ENCODE data around the gene TPRX1.
"Not testable (repeated sequence)": the region's sequence is repeated elsewhere in the genome, so short reads cannot be mapped to it uniquely, and the experiment has no call there.

The TPRX1 gene

GRCh38 chr19:47766359-47766620, 38.1 kb downstream of the TPRX1 start:
- DNase-seq = no peak

DNA sequence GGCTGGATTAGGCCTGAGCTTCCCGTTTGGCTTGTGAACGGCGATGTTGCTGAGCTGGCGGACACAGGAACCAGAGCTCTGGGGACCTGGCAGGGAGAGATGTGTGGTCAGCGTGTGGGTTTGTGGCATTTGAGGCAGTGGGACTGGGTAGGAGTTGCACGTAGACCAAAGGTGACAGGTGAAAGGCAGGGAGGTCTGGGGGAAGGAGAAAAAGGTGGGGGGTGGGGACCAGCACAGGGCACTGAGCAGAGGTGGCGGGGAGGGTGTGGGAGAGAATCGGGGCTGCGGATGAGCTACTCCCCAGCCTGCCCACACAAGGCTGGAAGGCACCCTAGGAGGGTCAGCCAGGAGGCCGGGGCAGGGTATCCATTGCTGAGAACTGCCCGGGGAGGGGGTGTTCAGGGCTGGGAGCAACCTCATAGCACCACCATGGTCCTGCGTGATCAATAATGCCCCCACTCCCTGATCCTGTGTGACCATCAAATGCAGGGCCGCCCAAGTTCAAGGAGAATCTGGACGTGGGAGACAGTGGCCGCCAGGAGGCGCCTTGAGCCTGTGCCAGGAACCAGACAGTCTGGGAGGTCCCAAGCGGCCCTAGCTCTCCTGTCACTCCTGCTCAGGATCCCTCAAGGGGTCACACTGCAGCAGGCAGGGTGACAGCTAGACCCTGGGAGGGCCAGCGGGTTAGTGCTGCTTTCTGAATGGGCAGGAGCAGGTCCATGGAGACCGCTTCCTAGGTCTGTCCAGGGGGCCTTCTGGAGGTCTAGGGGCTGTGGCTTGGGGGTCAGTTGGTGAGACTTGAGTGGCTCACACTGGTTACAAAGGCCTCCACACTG, 38.6 kb downstream of the TPRX1 start:
- DNase-seq = no peak

DNA sequence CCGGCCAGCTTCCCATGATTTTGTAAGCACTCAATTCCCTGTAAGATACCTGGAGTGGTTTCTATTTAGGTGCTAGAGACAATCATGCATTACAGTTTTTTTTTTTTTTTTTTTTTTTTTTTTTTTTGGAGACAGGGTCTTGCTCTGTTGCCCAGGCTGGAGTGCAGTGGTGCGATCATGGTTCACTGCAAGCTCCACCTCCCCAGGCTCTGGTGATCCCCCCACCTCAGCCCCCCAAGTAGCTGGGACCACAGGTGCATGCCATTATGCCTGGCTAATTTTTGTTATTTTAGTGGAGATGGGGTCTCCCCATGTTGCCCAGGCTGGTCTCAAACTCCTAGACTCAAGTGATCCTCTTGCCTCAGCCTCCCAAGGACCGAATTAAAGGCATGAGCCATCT, 39.6 kb downstream of the TPRX1 start:
- not testable (repeated sequence) for DNase-seq

- no peak for DNase-seq
These were observed 41.6 kb downstream of the TPRX1 start for GRCh38 chr19:47762615-47763308.

GRCh38 chr19:47762151-47762550, 42.2 kb downstream of the TPRX1 start:
- no peak for DNase-seq

DNA sequence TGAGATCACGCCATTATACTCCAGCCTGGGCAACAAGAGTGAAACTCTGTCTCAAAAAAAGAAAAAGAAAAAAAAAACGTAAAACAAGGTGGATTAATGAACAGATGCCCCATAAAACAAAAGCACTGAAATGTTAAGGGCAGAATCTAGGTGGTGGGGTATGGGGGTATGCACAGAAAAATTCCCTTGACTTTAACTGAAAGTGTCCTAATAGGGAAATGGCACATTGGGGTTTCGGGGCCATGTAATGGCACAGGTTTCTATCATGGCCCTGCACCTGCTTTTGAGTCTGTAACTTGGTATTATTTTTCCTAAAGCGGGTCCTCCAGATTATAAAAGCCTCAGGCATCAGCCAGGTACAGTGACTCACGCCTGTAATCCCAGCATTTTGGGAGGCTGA, 42.8 kb downstream of the TPRX1 start:
- no peak for DNase-seq

- no peak for DNase-seq
These were observed 43.7 kb downstream of the TPRX1 start for GRCh38 chr19:47760632-47760999.

DNA sequence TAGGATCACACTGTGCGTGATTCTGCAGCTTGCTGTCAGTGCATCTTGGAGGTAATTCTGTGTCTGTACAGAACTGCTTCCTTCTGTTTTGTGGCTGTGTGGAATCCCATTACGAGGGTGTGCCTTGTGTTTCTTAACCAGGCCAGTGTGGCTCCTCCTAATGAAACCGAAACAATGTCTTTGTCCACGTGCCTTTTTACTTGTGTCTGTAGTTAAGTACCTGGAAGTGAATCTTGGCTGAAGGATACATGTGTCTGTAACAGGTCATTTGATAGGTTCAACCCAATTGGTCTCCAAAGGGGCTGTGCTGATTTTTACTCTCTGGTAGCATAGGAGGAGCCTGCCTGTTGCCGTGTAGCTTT, 45.9 kb downstream of the TPRX1 start:
- no peak for DNase-seq

DNA sequence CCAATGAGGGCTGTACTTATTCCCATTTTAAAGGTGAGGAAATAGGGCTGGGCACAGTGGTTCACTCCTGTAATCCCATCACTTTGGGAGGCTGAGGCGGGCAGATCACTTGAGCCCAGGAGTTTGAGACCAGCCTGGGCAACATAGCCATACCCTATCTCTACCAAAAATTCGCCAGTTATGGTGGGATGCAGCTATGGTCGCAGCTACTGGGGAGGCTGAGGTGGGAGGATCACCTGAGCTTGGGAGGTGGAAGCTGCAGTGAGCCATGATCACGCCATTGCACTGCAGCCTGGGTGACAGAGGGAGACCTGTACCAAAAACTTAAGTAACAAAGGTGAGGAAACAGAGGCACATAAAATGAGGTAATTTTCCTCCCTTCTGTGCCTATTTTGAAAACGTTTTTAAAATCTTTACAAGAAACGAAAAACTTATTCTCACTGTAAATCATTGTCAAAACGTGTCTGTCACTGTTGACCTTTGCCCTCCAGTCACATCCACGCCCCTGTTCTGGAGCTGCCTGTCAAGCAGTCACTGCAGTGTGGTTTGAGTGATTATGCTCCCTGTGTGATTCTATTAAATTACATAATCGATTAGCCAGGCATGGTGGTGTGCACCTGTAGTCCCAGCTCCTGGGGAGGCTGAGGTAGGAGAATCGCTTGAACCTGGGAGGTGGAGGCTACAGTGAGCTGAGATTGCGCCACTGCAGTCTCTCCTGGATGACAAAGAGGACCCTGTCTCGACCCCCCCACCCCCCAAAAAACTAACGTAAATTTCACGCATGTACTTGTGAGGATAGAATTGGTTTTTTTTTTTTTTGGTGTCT, 46.5 kb downstream of the TPRX1 start:
- no peak for DNase-seq

DNA sequence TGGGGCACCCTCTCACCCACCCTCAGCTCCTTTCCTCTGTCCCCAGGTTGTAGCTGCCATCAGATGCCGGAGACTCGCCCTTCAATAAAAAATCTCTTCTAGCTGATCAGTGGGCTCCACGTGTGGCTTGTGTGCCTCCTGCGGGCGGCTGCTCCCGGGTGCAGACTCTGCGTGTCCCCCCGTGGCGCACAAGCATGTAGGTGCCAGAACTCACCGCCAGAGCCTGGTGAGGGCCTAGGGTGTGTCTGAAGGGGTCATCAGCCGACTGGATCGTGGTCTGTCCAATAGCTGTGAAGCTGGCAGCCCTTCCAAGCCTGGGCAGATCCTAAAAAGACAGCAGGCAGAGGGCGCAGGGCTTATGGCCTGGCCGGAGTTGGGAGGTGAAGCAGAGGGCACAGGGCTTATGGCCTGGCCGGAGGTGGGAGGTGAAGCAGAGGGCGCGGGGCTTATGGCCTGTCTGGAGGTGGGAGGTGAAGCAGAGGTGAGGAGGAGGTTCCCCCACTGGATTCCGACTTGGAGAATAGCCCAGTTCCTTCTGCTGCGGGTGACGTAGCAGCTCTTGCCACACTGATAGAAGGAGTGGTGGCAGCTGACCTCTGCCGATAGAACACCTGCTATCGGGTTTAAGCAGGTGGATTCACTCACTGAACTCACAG, 47.3 kb downstream of the TPRX1 start:
- DNase-seq = no peak

- no peak for DNase-seq
These were observed 47.8 kb downstream of the TPRX1 start for GRCh38 chr19:47756627-47756929.

DNA sequence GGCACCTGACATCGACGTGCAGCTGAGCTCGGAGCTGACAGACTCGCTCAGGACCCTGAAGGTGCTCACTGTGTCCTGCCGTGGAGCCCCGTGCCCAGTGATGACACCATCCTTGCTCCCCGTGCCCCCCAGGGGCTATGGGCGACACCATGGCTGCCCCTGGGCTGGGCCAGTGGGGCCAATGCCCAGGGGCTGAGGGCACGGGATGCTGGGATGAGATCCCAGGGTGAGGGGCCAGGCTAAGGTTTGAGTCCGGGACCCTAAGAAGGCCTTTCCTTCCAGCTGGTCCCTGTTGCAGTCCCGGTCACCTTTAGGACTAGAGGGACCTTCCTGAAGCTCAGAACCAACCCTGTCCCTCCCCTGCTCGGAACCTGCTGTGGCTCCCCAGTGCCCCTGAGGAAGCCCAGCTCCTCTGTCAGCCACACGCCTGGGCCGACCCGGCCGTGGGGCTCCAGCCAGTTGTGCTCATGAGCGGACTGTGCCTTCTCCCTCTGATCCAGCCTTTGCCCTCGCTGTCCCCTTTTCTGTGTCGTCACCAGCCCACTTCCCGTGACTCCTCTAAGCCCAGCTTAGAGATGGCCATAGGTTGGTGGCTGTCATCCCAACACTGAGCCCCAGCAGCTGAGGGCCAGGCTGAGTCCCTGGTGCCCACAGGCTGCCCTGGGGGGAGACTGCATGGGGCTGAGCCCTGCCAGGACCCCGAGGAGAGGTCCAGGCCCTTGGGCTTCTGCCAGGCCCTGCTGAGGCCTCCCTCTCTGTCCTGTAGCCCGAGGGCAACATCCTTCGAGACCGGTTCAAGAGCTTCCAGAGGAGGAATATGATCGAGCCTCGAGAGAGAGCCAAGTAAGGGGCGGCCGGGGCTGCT, 48.4 kb downstream of the TPRX1 start:
- no peak for DNase-seq

GRCh38 chr19:47755065-47755761, 49.1 kb downstream of the TPRX1 start:
- DNase-seq = no peak

DNA sequence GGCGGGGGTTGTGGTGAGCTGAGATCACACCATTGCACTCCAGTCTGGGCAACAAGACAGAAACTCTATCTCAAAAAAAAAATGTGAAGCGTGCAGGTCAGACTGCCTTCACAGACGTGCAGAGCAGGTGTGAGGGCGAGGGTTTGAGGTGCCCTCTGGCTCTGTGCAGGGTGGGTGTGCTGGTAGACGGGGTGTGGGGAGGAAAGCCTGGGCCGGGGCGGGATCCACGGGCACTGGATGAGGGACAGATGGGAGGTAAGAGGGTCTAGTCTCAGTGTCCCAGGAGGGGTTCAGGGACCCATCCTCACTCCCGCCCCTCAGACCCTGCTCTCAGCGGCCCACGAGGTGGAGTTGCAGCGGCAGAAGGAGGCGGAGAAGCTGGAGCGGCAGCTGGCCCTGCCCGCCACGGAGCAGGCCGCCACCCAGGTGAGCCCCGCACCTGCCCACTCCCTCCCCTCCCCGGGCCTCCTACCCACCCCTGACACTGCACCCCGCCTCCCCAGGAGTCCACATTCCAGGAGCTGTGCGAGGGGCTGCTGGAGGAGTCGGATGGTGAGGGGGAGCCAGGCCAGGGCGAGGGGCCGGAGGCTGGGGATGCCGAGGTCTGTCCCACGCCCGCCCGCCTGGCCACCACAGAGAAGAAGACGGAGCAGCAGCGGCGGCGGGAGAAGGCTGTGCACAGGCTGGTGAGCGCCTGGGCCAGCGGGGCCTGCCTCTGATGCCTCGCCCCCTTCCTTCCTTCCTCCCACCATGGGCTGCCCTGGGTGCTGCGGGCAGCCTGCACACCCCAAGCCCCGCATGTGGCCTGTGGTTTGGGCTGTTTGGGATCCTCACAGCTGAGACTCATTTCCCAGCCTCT, 49.9 kb downstream of the TPRX1 start:
- DNase-seq = no peak

DNA sequence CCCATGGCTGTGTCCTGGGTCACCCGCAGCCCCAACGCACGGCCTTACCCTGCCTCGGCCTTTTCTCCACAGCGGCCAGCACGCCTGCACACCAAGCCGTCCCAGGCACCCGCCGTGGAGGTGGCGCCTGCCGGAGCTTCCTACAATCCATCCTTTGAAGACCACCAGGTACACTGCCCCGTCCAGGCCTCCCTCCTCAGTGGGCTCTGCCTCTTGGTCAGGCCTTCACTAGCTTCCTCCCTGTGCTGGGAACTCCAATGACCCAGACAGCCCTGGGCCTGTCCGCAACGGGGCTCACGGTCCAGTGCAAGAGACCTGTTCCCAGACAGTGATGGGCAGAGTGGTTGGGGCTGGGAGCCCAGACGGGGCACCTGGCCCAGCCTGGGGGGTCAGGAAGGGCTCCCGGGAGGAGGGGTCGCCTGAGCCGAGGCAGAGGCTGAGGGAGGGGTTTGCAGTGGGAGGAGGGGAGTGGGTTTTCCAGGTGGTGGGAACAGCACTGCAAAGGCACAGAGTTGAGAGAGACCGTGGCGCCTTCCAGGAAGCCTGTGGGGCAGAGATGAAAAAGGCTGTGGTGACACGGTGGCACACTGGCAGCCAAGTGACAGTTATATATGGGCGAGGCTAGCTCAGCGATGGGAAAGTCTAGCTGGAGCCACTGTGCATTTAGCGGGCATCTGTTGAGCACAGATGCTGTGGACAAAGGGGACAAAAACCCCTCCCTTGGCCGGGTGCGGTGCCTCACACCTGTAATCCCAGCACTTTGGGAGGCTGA, 51.7 kb downstream of the TPRX1 start:
- DNase-seq = no peak
